ENCODE measurements around the gene PTPRC.

DNA sequence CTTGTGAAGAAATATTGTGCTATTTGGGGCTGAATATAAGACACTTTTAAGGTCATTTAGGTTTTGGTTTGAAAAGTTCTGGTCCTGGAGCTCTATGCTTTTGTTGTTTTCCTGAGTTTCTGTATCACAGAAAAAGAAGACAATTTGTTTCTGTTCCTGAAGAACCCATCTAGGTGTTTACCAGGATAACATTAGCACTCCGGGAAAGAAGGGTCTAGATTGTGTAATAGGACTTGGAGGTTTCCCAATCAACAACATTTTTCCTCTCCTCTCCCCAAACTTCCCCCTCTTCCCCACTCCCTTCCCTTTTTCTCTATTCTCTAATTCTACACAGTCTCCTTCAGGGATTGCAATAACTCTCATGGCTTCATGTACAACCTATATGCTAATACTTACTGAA is 78.7 kb downstream of the PTPRC start:
- no peak for TF ChIP-seq CTCF (conservative IDR thresholded peaks at IDR 0.05; ENCODE audit: low read depth, low read length)
- TF ChIP-seq EZH2 (IDR thresholded peaks at IDR 0.05; ENCODE audit: borderline replicate concordance, low read depth, low read length, poor library complexity, severe bottlenecking): no peak

Measured in A673 (cell line).